ENCODE data around the gene TOP1.

The TOP1 gene

GRCh38 chr20:41065716-41066115 lies 37.1 kb downstream of the TOP1 start:
- ChIA-PET CTCF (interaction anchor here (0.9 to 5.2 kb wide), 4 partner anchors 9 to 98 kb away, joined by 5 to 24 read pairs (median 10); no protein-coding TSS in a partner anchor), POLR2A (no interaction called here)
- DNase-seq (ENCODE audit: extremely low spot score) = no peak
- no peak for TF ChIP-seq CTCF (IDR thresholded peaks at IDR 0.05; ENCODE audit: control extremely low read depth, extremely low read depth, low read depth, missing control alignments)

GRCh38 chr20:41068806-41069205 lies 40.2 kb downstream of the TOP1 start:
- ChIA-PET POLR2A (no interaction called here), CTCF (interaction anchor here (1.0 to 5.2 kb wide), 11 partner anchors 10 to 106 kb away, joined by 3 to 24 read pairs (median 6); no protein-coding TSS in a partner anchor)
- no peak for TF ChIP-seq CTCF (IDR thresholded peaks at IDR 0.05; ENCODE audit: control extremely low read depth, extremely low read depth, low read depth, missing control alignments)

GRCh38 chr20:41072190-41072863 lies 43.7 kb downstream of the TOP1 start:
- TF ChIP-seq CTCF (IDR thresholded peaks at IDR 0.05; ENCODE audit: control extremely low read depth, extremely low read depth, low read depth, missing control alignments) = no peak
- CTCF ChIA-PET = interaction anchor here (0.7 to 1.9 kb wide), 8 partner anchors 8 to 103 kb away, joined by 3 to 9 read pairs (median 3); no protein-coding TSS in a partner anchor
- no peak for DNase-seq (ENCODE audit: extremely low spot score)
- POLR2A ChIA-PET = no interaction called here

More at GRCh38 chr20:41068806-41069205, 40.2 kb downstream of the TOP1 start:
- DNase-seq (ENCODE audit: extremely low spot score) = no peak

GRCh38 chr20:41072915-41073314 lies 44.3 kb downstream of the TOP1 start:
- DNase-seq (ENCODE audit: extremely low spot score) = no peak
- POLR2A ChIA-PET = no interaction called here
- CTCF ChIA-PET = interaction anchor here (0.7 to 1.9 kb wide), 8 partner anchors 8 to 104 kb away, joined by 3 to 9 read pairs (median 3); no protein-coding TSS in a partner anchor
- no peak for TF ChIP-seq CTCF (IDR thresholded peaks at IDR 0.05; ENCODE audit: control extremely low read depth, extremely low read depth, low read depth, missing control alignments)

- CTCF ChIA-PET = interaction anchor here (0.9 to 3.2 kb wide), 13 partner anchors 8 to 106 kb away, joined by 3 to 18 read pairs (median 4); no protein-coding TSS in a partner anchor
Observed at GRCh38 chr20:41074441-41074840, 45.8 kb downstream of the TOP1 start.

GRCh38 chr20:41076776-41077175 lies 48.2 kb downstream of the TOP1 start:
- no peak for TF ChIP-seq CTCF (IDR thresholded peaks at IDR 0.05; ENCODE audit: control extremely low read depth, extremely low read depth, low read depth, missing control alignments)
- POLR2A ChIA-PET = no interaction called here
- CTCF ChIA-PET = interaction anchor here (1.2 to 2.9 kb wide), 3 partner anchors 32 to 86 kb away, joined by 3 to 17 read pairs (median 11); no protein-coding TSS in a partner anchor
- DNase-seq (ENCODE audit: extremely low spot score) = no peak

More at GRCh38 chr20:41074441-41074840, 45.8 kb downstream of the TOP1 start:
- POLR2A ChIA-PET = no interaction called here
- no peak for TF ChIP-seq CTCF (IDR thresholded peaks at IDR 0.05; ENCODE audit: control extremely low read depth, extremely low read depth, low read depth, missing control alignments)
- DNase-seq (ENCODE audit: extremely low spot score) = no peak
